ENCODE measurements around the gene PTRHD1. TPM values are rescaled to one million over a fixed set of nuclear protein-coding genes. Genes with fewer than 3 reads are reported as not detected.

PTRHD1 gene
- polyA plus RNA-seq, 1 of the 3 experiments (the other 2 are of a cell fraction) = 74.4 TPM

GRCh38 chr2:24792874-24793760 is at the start of gene PTRHD1, which contains the start of gene CENPO (continued):
- peak; percentile 95 for TF ChIP-seq TAF1 (IDR thresholded peaks at IDR 0.05; ENCODE audit: borderline replicate concordance, low read depth, low read length)
- TF ChIP-seq RCOR1 (IDR thresholded peaks at IDR 0.05; ENCODE audit: low read length) = no peak; the same call in none of the 2 replicates
- no peak for TF ChIP-seq USF1 (IDR thresholded peaks at IDR 0.05; ENCODE audit: borderline replicate concordance, low read depth)
- TF ChIP-seq FOSL2 (IDR thresholded peaks at IDR 0.05; ENCODE audit: borderline replicate concordance, low read depth) = no peak; the same call in 1 of the 2 replicates
- no peak; a peak in 2 of 4 replicates for TF ChIP-seq EP300 (IDR thresholded peaks at IDR 0.05; ENCODE audit: borderline replicate concordance in 1 of 2, low read depth in 1 of 2, low read length in 1 of 2)
- peak; percentile 59 for TF ChIP-seq RAD21 (IDR thresholded peaks at IDR 0.05; ENCODE audit: low read length)
- TF ChIP-seq, protein P1, sequence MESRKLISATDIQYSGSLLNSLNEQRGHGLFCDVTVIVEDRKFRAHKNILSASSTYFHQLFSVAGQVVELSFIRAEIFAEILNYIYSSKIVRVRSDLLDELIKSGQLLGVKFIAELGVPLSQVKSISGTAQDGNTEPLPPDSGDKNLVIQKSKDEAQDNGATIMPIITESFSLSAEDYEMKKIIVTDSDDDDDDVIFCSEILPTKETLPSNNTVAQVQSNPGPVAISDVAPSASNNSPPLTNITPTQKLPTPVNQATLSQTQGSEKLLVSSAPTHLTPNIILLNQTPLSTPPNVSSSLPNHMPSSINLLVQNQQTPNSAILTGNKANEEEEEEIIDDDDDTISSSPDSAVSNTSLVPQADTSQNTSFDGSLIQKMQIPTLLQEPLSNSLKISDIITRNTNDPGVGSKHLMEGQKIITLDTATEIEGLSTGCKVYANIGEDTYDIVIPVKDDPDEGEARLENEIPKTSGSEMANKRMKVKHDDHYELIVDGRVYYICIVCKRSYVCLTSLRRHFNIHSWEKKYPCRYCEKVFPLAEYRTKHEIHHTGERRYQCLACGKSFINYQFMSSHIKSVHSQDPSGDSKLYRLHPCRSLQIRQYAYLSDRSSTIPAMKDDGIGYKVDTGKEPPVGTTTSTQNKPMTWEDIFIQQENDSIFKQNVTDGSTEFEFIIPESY (IDR thresholded peaks at IDR 0.05; ENCODE audit: borderline replicate concordance, low read depth) = no peak
- TF ChIP-seq, protein P2, sequence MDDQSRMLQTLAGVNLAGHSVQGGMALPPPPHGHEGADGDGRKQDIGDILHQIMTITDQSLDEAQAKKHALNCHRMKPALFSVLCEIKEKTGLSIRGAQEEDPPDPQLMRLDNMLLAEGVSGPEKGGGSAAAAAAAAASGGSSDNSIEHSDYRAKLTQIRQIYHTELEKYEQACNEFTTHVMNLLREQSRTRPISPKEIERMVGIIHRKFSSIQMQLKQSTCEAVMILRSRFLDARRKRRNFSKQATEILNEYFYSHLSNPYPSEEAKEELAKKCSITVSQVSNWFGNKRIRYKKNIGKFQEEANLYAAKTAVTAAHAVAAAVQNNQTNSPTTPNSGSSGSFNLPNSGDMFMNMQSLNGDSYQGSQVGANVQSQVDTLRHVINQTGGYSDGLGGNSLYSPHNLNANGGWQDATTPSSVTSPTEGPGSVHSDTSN (IDR thresholded peaks at IDR 0.05) = peak; percentile 4; the same call in 1 of the 2 replicates

DNA sequence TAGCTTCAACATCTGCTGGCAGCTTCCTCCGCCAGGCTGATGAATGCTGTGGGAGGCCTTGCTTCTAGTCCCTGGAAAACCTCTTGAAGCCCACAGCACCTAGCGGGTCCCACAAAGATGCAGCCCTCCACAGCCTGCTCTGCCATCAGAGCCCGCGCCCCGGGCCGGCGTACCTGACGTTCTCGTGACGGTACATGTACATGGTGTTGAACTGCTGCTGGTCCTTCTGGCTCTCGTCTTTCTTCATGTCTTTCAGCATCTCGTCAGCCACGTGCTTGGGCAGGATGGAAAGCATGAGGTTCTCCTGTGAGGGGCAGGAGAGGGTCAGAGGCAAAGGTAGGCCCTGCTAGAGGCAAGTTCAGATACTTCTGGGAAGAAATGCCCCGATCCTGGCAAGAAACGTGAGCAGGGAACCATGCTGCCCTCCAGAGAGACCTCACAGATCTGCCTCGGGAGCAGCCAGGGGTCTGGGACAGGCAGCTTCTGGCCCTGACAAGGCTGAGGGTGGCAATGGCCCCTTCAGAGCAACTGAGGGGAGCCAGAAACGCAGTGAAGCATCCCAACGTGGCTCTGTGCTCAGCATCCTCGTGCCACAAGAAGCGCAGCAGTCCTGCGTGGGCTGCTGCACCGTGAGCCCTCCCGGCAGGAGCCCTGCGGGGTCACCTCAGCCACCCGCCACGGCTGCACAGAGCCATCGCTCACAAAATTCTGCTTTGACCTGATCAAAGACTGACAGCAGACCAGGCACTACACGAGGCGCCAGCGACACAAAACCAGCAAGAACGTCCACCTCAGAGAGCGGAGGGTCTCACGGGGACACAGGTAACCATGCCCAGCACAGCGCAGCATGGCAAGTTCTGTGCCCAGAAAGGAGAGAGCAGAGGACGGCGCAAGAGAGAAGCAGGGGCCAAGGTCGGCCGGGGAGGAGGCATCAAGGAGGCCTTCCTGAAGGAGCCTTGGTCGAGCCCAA is 49.2 kb upstream of the PTRHD1 start:
- CTCF ChIA-PET = interaction anchor here (0.9 to 1.0 kb wide), 2 partner anchors 9 to 452 kb away, joined by 3 read pairs; no protein-coding TSS in a partner anchor
- Histone ChIP-seq H3K9me2 (no peaks in the 10 kb centered on the region), H3K4me3 (ENCODE audit: low read depth in 2 of 2, low read length in 1 of 2) (no peak overlapping the region), H3F3A (replicated peaks; ENCODE audit: insufficient read depth) (no peaks in the 10 kb centered on the region), H3K9me3 (no peaks in the 10 kb centered on the region), H3K27ac (ENCODE audit: low read depth in 2 of 2, low read length in 1 of 2) (no peak overlapping the region), H3K9ac (no peak overlapping the region), H3K27me3 (ENCODE audit: insufficient read depth) (no peaks in the 10 kb centered on the region), H3K36me3 (replicated peaks in 1 of 2; ENCODE audit: control insufficient read depth in 1 of 2, insufficient read depth in 2 of 2, low read length in 1 of 2) (no peaks in the 10 kb centered on the region), H2AFZ (ENCODE audit: low read depth) (no peak overlapping the region), H3K4me2 (no peak overlapping the region), H3K4me1 (ENCODE audit: control insufficient read depth in 1 of 2, insufficient read depth in 2 of 2, low read depth in 1 of 2, low read length in 1 of 2) (no peaks in the 10 kb centered on the region), H3K79me2 (ENCODE audit: insufficient read depth) (no peaks in the 10 kb centered on the region), H4K20me1 (ENCODE audit: insufficient read depth) (no peaks in the 10 kb centered on the region)
- 95% methylated on average over 34 of the region's 39 CpGs for WGBS (ENCODE audit: low lambda C conversion rate)
- POLR2A ChIA-PET = no interaction called here
- no peak for DNase-seq
- TF ChIP-seq TCF12 (IDR thresholded peaks at IDR 0.05) (no peak), SIN3A (IDR thresholded peaks at IDR 0.05; ENCODE audit: borderline replicate concordance, low read depth, low read length) (no peak), CTCF (IDR thresholded peaks at IDR 0.05) (no peak), SMC3 (IDR thresholded peaks at IDR 0.05; ENCODE audit: low read depth, low read length) (no peak), USF1 (IDR thresholded peaks at IDR 0.05; ENCODE audit: borderline replicate concordance, low read depth) (no peak), MXI1 (IDR thresholded peaks at IDR 0.05; ENCODE audit: low read depth, low read length) (no peak), NRF1 (IDR thresholded peaks at IDR 0.05; ENCODE audit: low read depth, low read length) (no peak), RAD21 (IDR thresholded peaks at IDR 0.05; ENCODE audit: low read length) (no peak), TEAD4 (IDR thresholded peaks at IDR 0.05; ENCODE audit: borderline replicate concordance, insufficient read depth) (no peak), ELF1 (IDR thresholded peaks at IDR 0.05) (no peak), GATA2 (CRISPR knock-in tag; IDR thresholded peaks at IDR 0.05) (no peak), CHD2 (IDR thresholded peaks at IDR 0.05; ENCODE audit: low read length, partially characterized antibody) (no peak)
- TF ChIP-seq, protein P3, sequence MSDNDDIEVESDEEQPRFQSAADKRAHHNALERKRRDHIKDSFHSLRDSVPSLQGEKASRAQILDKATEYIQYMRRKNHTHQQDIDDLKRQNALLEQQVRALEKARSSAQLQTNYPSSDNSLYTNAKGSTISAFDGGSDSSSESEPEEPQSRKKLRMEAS (IDR thresholded peaks at IDR 0.05; ENCODE audit: low read depth) = no peak
- TF ChIP-seq, protein P2 (IDR thresholded peaks at IDR 0.05) = no peak
